Naive thymus-derived CD4-positive, alpha-beta T cell (primary cell): ENCODE measurements around the gene TAS2R10. TPM values are rescaled to one million over a fixed set of nuclear protein-coding genes. Genes with fewer than 3 reads are reported as not detected.

Experiments used
- ATAC-seq: fragments of 150-1000 bp; cut with Tn5 transposase; 2 replicates; pipeline ENCODE4 v1.10.0; 2021; ENCODE audit warnings: mild to moderate bottlenecking, moderate library complexity
- CTCF ChIA-PET: fragments of 350-600 bp; sonication (Branson Sonifier 250); formaldehyde crosslinking; loops from one replicate; lab custom pipeline; 2021; ENCODE audit warnings: antibody characterized with exemption; lab: Charles Lee
- POLR2A ChIA-PET: fragments of 350-600 bp; sonication (Branson Sonifier 250); formaldehyde crosslinking; loops from one replicate; lab custom pipeline; 2021; ENCODE audit warnings: antibody characterized with exemption, inconsistent platforms; lab: Charles Lee
- DNase-seq, 9 donors: peaks; one replicate each; pipeline versions ENCODE4 v3.0.0 to v3.0.0-alpha.2; 2020 to 2022; ENCODE audit warnings: mixed read lengths in 1 of 9
- H3K27ac ChIP-seq: one replicate; pipeline ENCODE4 v1.7.0; 2013; ENCODE audit warnings: mild to moderate bottlenecking, low read depth, low read length, moderate library complexity
- H3K27me3 ChIP-seq, 2 donors: one replicate each; pipeline ENCODE4 v1.7.0; 2013; ENCODE audit warnings: low read length in 2 of 2, mild to moderate bottlenecking in 2 of 2, moderate library complexity in 2 of 2; ENCODE audit not compliant: control insufficient read depth in 2 of 2, insufficient read depth in 2 of 2
- H3K36me3 ChIP-seq, 3 experiments: 1 replicate in 2 of 3; 2 replicates in 1 of 3; pipeline ENCODE4 v1.7.0; 2013; ENCODE audit warnings: low read length in 3 of 3, mild to moderate bottlenecking in 3 of 3, moderate library complexity in 1 of 3; ENCODE audit not compliant: insufficient read depth in 3 of 3, control insufficient read depth in 2 of 3
- H3K4me1 ChIP-seq, 2 donors: one replicate each; pipeline ENCODE4 v1.7.0; 2013; ENCODE audit warnings: low read length in 2 of 2, mild to moderate bottlenecking in 2 of 2, moderate library complexity in 1 of 2; ENCODE audit not compliant: control insufficient read depth in 2 of 2, insufficient read depth in 2 of 2
- H3K4me3 ChIP-seq: 2 replicates; pipeline ENCODE4 v1.7.0; 2013; ENCODE audit warnings: mild to moderate bottlenecking, low read length
- H3K9me3 ChIP-seq, 3 experiments: 1 replicate in 2 of 3; 2 replicates in 1 of 3; pipeline ENCODE4 v1.7.0; 2013; ENCODE audit warnings: low read length in 3 of 3; ENCODE audit not compliant: control insufficient read depth in 2 of 3
- H3K27ac Mint-ChIP-seq, 9 donors: one replicate each; pipeline ENCODE4 v1.8.0; 2020 to 2022; ENCODE audit warnings: mixed read lengths in 9 of 9, mild to moderate bottlenecking in 8 of 9, moderate library complexity in 5 of 9, inconsistent platforms in 2 of 9
- H3K27me3 Mint-ChIP-seq, 5 donors: one replicate each; pipeline ENCODE4 v1.8.0; 2021 to 2022; ENCODE audit warnings: mixed read lengths in 5 of 5, mild to moderate bottlenecking in 1 of 5
- H3K36me3 Mint-ChIP-seq, 5 donors: one replicate each; pipeline ENCODE4 v1.8.0; 2020 to 2022; ENCODE audit warnings: mixed read lengths in 5 of 5, mild to moderate bottlenecking in 3 of 5, inconsistent platforms in 1 of 5
- H3K4me1 Mint-ChIP-seq, 7 donors: one replicate each; pipeline ENCODE4 v1.8.0; 2020 to 2022; ENCODE audit warnings: mixed read lengths in 7 of 7, mild to moderate bottlenecking in 3 of 7, inconsistent platforms in 1 of 7
- H3K4me3 Mint-ChIP-seq, 10 donors: one replicate each; pipeline ENCODE4 v1.8.0; 2020 to 2022; ENCODE audit warnings: mild to moderate bottlenecking in 10 of 10, mixed read lengths in 10 of 10, moderate library complexity in 6 of 10, inconsistent platforms in 2 of 10
- H3K9me3 Mint-ChIP-seq, 11 donors: one replicate each; pipeline ENCODE4 v1.8.0; 2020 to 2022; ENCODE audit warnings: mixed read lengths in 11 of 11, mild to moderate bottlenecking in 4 of 11, inconsistent platforms in 1 of 11, moderate library complexity in 1 of 11
- intact Hi-C, 2 donors: fragments of 100-400 bp; cut with micrococcal nuclease; formaldehyde crosslinking; loops; one replicate each; pipeline ENCODE4 v1.15.1; 2023
- polyA plus RNA-seq, 2 donors: library from polyadenylated mRNA; unstranded; fragments of 300-500 nt; fragmentation: Illumina TruSeq; gene quantifications; one replicate each; pipeline ENCODE4 v1.2.3, GENCODE V29; 2021
- total RNA-seq, 6 experiments: library from RNA in 5 of 6; stranded (reverse) in 5 of 6; gene quantifications; 1 replicate in 5 of 6; 2 replicates in 1 of 6; pipeline ENCODE4 v1.2.3 and lab custom pipeline; 2021 to 2026

The TAS2R10 gene
- total and polyA plus RNA-seq, 7 experiments from 2014 or later, result 0.37 to 1.2 (median 0.93) TPM; not detected in 3

GRCh38 chr12:10853776-10854175, 27.6 kb upstream of the TAS2R10 start:
- Histone ChIP-seq H3K27me3 (no peaks in the 10 kb centered on the region), H3K27ac (no peak overlapping the region), H3K4me1 (peaks cover 0 to 23% of the 10 kb centered on the region in 2 donors), H3K4me3 (no peak overlapping the region), H3K36me3 (peaks cover 0 to 6% (median 0%) of the 10 kb centered on the region in 3 experiments), H3K9me3 (peaks cover 0 to 31% (median 12%) of the 10 kb centered on the region in 3 experiments)
- Mint-ChIP-seq H3K4me1 (peaks cover 26 to 57% (median 46%) of the 10 kb centered on the region in 7 donors), H3K36me3 (peaks cover 23 to 68% (median 49%) of the 10 kb centered on the region in 5 donors), H3K9me3 (peaks cover 3 to 33% (median 29%) of the 10 kb centered on the region in 11 donors), H3K27me3 (no peaks in the 10 kb centered on the region), H3K27ac (no peak overlapping the region), H3K4me3 (no peak overlapping the region)
- DNase-seq, result no peak
- ATAC-seq, result no peak
- ChIA-PET POLR2A (no interaction called here), CTCF (no interaction called here)
- intact Hi-C loops, result no loop called here

DNA sequence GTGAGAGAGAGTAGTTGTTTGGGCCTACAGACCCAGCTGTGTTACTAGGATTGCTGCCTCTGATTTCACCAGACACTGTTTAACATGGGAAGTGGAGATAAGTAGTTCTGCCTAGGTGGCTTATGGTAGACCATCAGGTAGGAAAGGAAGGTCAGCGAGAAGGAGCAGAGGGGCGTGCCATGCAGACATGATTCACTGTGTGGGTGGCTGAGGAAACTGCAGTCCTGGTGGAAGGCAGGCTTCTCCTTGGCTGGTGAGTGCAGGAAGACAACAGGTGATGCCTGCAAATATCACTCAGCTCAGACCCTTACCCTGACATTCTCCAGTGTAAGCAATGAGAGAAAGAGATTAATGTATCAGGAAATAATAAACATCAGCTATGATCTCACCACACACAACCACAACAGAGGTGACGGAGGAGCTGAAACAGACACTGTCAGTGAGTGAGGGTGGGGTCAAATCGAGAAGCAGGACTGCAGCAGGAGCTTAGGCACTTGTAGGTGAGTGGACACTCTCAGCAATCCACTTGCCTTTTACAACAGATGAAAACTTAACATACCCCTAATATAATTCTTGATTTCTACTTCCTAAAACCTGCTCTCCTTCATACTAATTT, 25.2 kb upstream of the TAS2R10 start:
- Mint-ChIP-seq H3K36me3 (peaks cover 22 to 65% (median 49%) of the 10 kb centered on the region in 5 donors), H3K27me3 (no peaks in the 10 kb centered on the region), H3K27ac (peak overlapping the region in 3 of 9 donors; percentile 11 to 62 (median 18)), H3K9me3 (peaks cover 0 to 11% (median 8%) of the 10 kb centered on the region in 11 donors), H3K4me1 (peaks cover 32 to 57% (median 46%) of the 10 kb centered on the region in 7 donors), H3K4me3 (no peak overlapping the region)
- no peak for DNase-seq
- ChIA-PET CTCF (no interaction called here), POLR2A (no interaction called here)
- Histone ChIP-seq H3K4me3 (no peak overlapping the region), H3K36me3 (peaks cover 0 to 6% (median 0%) of the 10 kb centered on the region in 3 experiments), H3K27me3 (no peaks in the 10 kb centered on the region), H3K27ac (no peak overlapping the region), H3K9me3 (peaks cover 0 to 9% (median 4%) of the 10 kb centered on the region in 3 experiments), H3K4me1 (peaks cover 0 to 23% of the 10 kb centered on the region in 2 donors)
- peak; percentile 42 for ATAC-seq
- intact Hi-C loops, result no loop called here

DNA sequence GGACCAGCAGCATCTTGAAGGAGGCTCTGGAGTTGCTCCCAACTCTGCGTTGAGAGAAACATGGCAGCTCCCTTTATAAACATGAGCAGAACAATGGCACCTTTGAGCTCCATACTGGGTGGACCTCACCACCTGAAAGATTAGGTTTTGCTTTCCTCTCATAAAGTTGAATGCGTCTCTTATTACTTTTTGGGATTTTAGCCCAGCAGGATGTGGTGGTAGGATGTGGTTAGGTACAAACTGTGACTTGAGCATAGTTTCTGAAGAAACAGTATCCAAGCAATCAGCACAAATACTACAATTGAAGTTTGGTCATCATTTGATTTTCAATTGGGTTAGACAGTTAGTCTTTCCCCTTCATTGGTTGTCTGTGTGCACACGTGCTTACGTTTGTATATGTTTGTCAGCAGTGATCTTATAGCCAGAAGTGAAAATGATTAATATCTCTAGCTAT, 23.3 kb upstream of the TAS2R10 start, which contains the start of gene PRR4:
TSS of gene PRR4 (minus strand) at position 51 of the 454 bp plus-strand sequence. CDS start at position 13, 38 bp downstream.
- Histone ChIP-seq H3K36me3 (peaks cover 0 to 6% (median 0%) of the 10 kb centered on the region in 3 experiments), H3K4me1 (peaks cover 0 to 23% of the 10 kb centered on the region in 2 donors), H3K4me3 (no peak within 1 kb of the TSS), H3K27ac (no peak within 1 kb of the TSS), H3K9me3 (no peaks in the 10 kb centered on the region), H3K27me3 (no peaks in the 10 kb centered on the region)
- Mint-ChIP-seq H3K4me3 (peak within 1 kb of the TSS in 3 of 10 donors; percentile 7 to 21 (median 14)), H3K36me3 (peaks cover 14 to 66% (median 48%) of the 10 kb centered on the region in 5 donors), H3K27me3 (no peaks in the 10 kb centered on the region), H3K9me3 (peaks cover 0 to 3% (median 0%) of the 10 kb centered on the region in 11 donors), H3K4me1 (peaks cover 32 to 49% (median 41%) of the 10 kb centered on the region in 7 donors), H3K27ac (peak within 1 kb of the TSS in 4 of 9 donors; percentile 7 to 75 (median 29))
- CTCF ChIA-PET, result interaction anchor here (0.6 to 0.7 kb wide), 2 partner anchors 179 to 345 kb away, joined by 3 read pairs; no protein-coding TSS in a partner anchor
- ATAC-seq, result peak; percentile 46
- DNase-seq, result peak in 5 of 9 donors; percentile 4 to 43 (median 27)
- POLR2A ChIA-PET, result no interaction called here
- intact Hi-C loops, result no loop called here

- H3K27ac Mint-ChIP-seq, result peak overlapping the region in 1 of 9 donors; percentile 61
- peaks cover 0 to 23% of the 10 kb centered on the region in 2 donors for H3K4me1 ChIP-seq
- no peaks in the 10 kb centered on the region for H3K27me3 ChIP-seq
- H3K27ac ChIP-seq, result no peak overlapping the region
- H3K4me1 Mint-ChIP-seq, result peaks cover 28 to 36% (median 34%) of the 10 kb centered on the region in 7 donors
- H3K9me3 ChIP-seq, result no peaks in the 10 kb centered on the region
- peaks cover 0 to 3% (median 0%) of the 10 kb centered on the region in 11 donors for H3K9me3 Mint-ChIP-seq
- H3K4me3 Mint-ChIP-seq, result no peak overlapping the region
- H3K27me3 Mint-ChIP-seq, result no peaks in the 10 kb centered on the region
- H3K4me3 ChIP-seq, result no peak overlapping the region
- POLR2A ChIA-PET, result no interaction called here
- CTCF ChIA-PET, result no interaction called here
- ATAC-seq, result no peak
- intact Hi-C loops, result no loop called here
- no peak for DNase-seq
- H3K36me3 Mint-ChIP-seq, result peaks cover 14 to 69% (median 50%) of the 10 kb centered on the region in 5 donors
- peaks cover 0 to 6% (median 0%) of the 10 kb centered on the region in 3 experiments for H3K36me3 ChIP-seq
Observed at GRCh38 chr12:10847744-10848143, 21.6 kb upstream of the TAS2R10 start.

DNA sequence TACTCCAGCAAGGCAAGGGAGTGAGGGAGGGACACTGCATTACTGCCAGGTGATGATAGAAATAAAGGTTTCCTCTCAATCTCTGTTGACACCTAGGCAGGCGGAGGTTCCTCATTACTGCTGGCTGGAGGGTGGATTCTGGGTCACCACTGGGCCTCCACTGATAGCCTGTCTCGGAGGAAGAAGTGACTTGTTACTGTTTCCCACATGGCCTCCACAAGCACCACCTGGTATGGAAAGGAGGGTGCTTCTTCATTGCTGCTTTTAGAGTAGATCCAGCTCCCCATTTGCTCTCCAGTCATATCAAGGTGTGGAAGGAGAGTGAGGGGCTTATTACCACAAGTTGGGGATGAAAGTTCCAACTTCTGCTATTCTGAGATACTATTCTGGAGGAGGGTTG, 16.7 kb upstream of the TAS2R10 start:
- Mint-ChIP-seq H3K9me3 (peaks cover 0 to 6% (median 3%) of the 10 kb centered on the region in 11 donors), H3K36me3 (peaks cover 12 to 63% (median 35%) of the 10 kb centered on the region in 5 donors), H3K4me3 (no peak overlapping the region), H3K4me1 (peaks cover 0 to 3% (median 0%) of the 10 kb centered on the region in 7 donors), H3K27ac (no peak overlapping the region), H3K27me3 (no peaks in the 10 kb centered on the region)
- Histone ChIP-seq H3K27ac (no peak overlapping the region), H3K4me3 (no peak overlapping the region), H3K36me3 (peaks cover 0 to 6% (median 0%) of the 10 kb centered on the region in 3 experiments), H3K27me3 (no peaks in the 10 kb centered on the region), H3K9me3 (no peaks in the 10 kb centered on the region), H3K4me1 (no peaks in the 10 kb centered on the region)
- ChIA-PET POLR2A (no interaction called here), CTCF (no interaction called here)
- intact Hi-C loops, result no loop called here
- DNase-seq, result no peak
- no peak for ATAC-seq

GRCh38 chr12:10838461-10838860, 12.3 kb upstream of the TAS2R10 start:
- POLR2A ChIA-PET, result no interaction called here

More at GRCh38 chr12:10838461-10838860, 12.3 kb upstream of the TAS2R10 start:
- Mint-ChIP-seq H3K4me3 (no peak overlapping the region), H3K4me1 (no peaks in the 10 kb centered on the region), H3K27me3 (no peaks in the 10 kb centered on the region), H3K36me3 (peaks cover 0 to 37% (median 4%) of the 10 kb centered on the region in 5 donors), H3K9me3 (peaks cover 0 to 20% (median 5%) of the 10 kb centered on the region in 11 donors), H3K27ac (no peak overlapping the region)
- Histone ChIP-seq H3K36me3 (no peaks in the 10 kb centered on the region), H3K27ac (no peak overlapping the region), H3K27me3 (no peaks in the 10 kb centered on the region), H3K4me3 (no peak overlapping the region), H3K4me1 (no peaks in the 10 kb centered on the region), H3K9me3 (no peaks in the 10 kb centered on the region)
- intact Hi-C loops, result no loop called here
- ATAC-seq (no peak), DNase-seq (no peak)
- CTCF ChIA-PET, result no interaction called here
